Right atrium auricular region (tissue), 2 donors: Measurements from ENCODE around the gene SMYD3. TPM values are rescaled to one million over a fixed set of nuclear protein-coding genes. Genes with fewer than 3 reads are reported as not detected.

Experiments
- DNase-seq: peaks from one replicate; pipeline ENCODE4 v3.0.0-alpha.2; 2019; ENCODE audit warnings: low spot score
- H3K27ac ChIP-seq, 2 donors: fragments of 200-600 bp; sonication (generic); 1 replicate in 1 of 2; 2 replicates in 1 of 2; pipeline ENCODE4 v1.5.1; 2016 to 2019
- H3K27me3 ChIP-seq, 2 donors: fragments of 200-600 bp; sonication (generic); one replicate each; pipeline versions ENCODE4 v1.5.1 to v1.6.0; 2017 to 2019
- H3K36me3 ChIP-seq: fragments of 200-600 bp; sonication (generic); one replicate; pipeline ENCODE4 v1.5.1; 2016
- H3K4me1 ChIP-seq, 2 donors: fragments of 200-600 bp; sonication (generic); one replicate each; pipeline versions ENCODE4 v1.5.1 to v1.6.0; 2017 to 2019
- H3K4me3 ChIP-seq, 2 donors: fragments of 200-600 bp; sonication (generic); 1 replicate in 1 of 2; 2 replicates in 1 of 2; pipeline ENCODE4 v1.5.1; 2017 to 2019; ENCODE audit warnings: mild to moderate bottlenecking in 1 of 2, moderate library complexity in 1 of 2
- H3K9me3 ChIP-seq, 2 donors: fragments of 200-600 bp; sonication (generic); one replicate each; pipeline ENCODE4 v1.5.1; 2019
- CTCF ChIP-seq, 2 donors: fragments of 200-600 bp; sonication (generic); IDR thresholded peaks; one replicate each; pipeline ENCODE4 v1.5.1; 2019; ENCODE audit warnings: antibody characterized with exemption in 2 of 2
- total RNA-seq, 2 donors: library from RNA; depleted of rRNA; stranded (reverse); fragments of >200 nt; gene quantifications; one replicate each; pipeline ENCODE4 v1.1.0, GENCODE V29; 2016

SMYD3 gene
- total RNA-seq, 2 donors from 2014 or later, result 7.9 to 8.5 TPM

- H3K27ac ChIP-seq, result no peak overlapping the region
- H3K27me3 ChIP-seq, result no peaks in the 10 kb centered on the region
- no peaks in the 10 kb centered on the region for H3K4me1 ChIP-seq
- TF ChIP-seq CTCF (IDR thresholded peaks at IDR 0.05), result no peak
- DNase-seq, result no peak
- H3K9me3 ChIP-seq, result no peaks in the 10 kb centered on the region
- H3K4me3 ChIP-seq, result no peak overlapping the region
- H3K36me3 ChIP-seq, result no peaks in the 10 kb centered on the region
Measured at GRCh38 chr1:246096356-246096755, 410.7 kb downstream of the SMYD3 start.

- H3K36me3 ChIP-seq, result no peaks in the 10 kb centered on the region
- no peak overlapping the region for H3K4me3 ChIP-seq
- TF ChIP-seq CTCF (IDR thresholded peaks at IDR 0.05), result no peak
- no peak for DNase-seq
- no peaks in the 10 kb centered on the region for H3K4me1 ChIP-seq
- H3K9me3 ChIP-seq, result no peaks in the 10 kb centered on the region
- H3K27ac ChIP-seq, result no peak overlapping the region
- no peaks in the 10 kb centered on the region for H3K27me3 ChIP-seq
Measured at GRCh38 chr1:246095443-246095842, 411.6 kb downstream of the SMYD3 start.

DNA sequence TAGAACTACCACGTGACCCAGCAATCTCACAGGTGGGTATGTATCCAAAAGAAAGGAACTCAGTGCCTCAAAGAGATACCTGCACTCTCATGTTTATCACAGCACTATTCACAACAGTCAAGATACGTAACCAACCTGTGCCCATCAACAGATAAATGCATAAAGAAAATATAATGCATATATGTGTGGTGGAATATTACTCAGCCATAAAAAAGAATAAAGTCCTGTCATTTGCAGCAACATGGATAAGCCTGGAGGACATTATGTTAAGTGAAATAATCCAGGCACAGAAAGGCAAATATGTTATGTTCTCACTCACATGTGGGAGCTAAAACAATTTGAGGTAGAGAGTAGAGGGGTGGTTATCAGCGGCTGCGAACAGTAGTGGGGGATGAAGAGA lies 413.8 kb downstream of the SMYD3 start:
- Histone ChIP-seq H3K4me3 (no peak overlapping the region), H3K4me1 (no peaks in the 10 kb centered on the region), H3K36me3 (no peaks in the 10 kb centered on the region), H3K27ac (no peak overlapping the region), H3K9me3 (no peaks in the 10 kb centered on the region), H3K27me3 (no peaks in the 10 kb centered on the region)
- TF ChIP-seq CTCF (IDR thresholded peaks at IDR 0.05), result no peak
- no peak for DNase-seq

DNA sequence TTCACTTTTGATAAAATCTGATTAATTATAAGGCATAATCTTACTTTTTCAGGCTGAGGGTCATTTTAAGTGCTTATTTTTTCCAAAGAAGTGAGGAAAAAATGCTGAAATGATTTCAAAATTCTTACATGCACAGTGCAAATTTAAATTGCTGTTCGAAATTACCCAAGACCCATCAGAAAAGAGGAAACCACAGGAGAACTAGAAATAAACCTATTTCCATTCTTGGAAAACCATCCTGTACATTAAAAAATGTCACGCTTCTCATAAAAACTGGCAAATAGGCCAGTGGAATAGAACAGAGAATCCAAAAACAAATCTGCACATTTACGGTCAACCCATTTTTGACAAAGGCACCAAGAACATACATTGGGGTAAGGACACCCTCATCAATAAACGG lies 414.9 kb downstream of the SMYD3 start:
- Histone ChIP-seq H3K4me1 (no peaks in the 10 kb centered on the region), H3K9me3 (no peaks in the 10 kb centered on the region), H3K27me3 (no peaks in the 10 kb centered on the region), H3K27ac (no peak overlapping the region), H3K4me3 (no peak overlapping the region), H3K36me3 (no peaks in the 10 kb centered on the region)
- no peak for DNase-seq
- TF ChIP-seq CTCF (IDR thresholded peaks at IDR 0.05), result no peak

GRCh38 chr1:246091477-246091876 lies 415.6 kb downstream of the SMYD3 start:
- Histone ChIP-seq H3K27me3 (no peaks in the 10 kb centered on the region), H3K9me3 (no peaks in the 10 kb centered on the region), H3K27ac (no peak overlapping the region), H3K4me3 (no peak overlapping the region), H3K36me3 (no peaks in the 10 kb centered on the region), H3K4me1 (no peaks in the 10 kb centered on the region)
- no peak for TF ChIP-seq CTCF (IDR thresholded peaks at IDR 0.05)
- DNase-seq, result no peak

DNA sequence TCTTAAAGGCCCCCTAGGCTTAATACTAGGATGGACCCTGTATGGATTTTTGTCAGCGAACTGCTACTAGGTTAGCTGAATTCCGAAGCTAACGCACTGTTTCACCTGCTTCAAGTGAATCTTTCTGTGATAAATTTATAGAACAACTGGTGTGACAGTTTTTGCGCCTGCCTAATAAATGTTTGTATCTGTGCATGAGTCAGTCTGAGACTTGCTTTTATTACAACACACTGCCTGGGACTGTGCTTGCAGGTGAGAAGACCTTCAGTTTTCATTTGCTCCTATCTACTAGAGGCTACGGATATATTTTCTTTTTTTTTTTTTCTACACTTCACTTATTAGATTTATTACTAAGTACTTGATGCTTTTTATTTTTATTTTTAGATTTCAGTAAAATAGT lies 420.9 kb downstream of the SMYD3 start:
- Histone ChIP-seq H3K4me1 (no peaks in the 10 kb centered on the region), H3K36me3 (no peaks in the 10 kb centered on the region), H3K27ac (no peak overlapping the region), H3K4me3 (no peak overlapping the region), H3K27me3 (no peaks in the 10 kb centered on the region), H3K9me3 (peaks cover 0 to 7% of the 10 kb centered on the region in 2 donors)
- DNase-seq, result no peak
- no peak for TF ChIP-seq CTCF (IDR thresholded peaks at IDR 0.05)
